ENCODE measurements around the gene ABCC10.
"Not testable (repeated sequence)": the region's sequence is repeated elsewhere in the genome, so short reads cannot be mapped to it uniquely, and the experiment has no call there.

Gene ABCC10

DNA sequence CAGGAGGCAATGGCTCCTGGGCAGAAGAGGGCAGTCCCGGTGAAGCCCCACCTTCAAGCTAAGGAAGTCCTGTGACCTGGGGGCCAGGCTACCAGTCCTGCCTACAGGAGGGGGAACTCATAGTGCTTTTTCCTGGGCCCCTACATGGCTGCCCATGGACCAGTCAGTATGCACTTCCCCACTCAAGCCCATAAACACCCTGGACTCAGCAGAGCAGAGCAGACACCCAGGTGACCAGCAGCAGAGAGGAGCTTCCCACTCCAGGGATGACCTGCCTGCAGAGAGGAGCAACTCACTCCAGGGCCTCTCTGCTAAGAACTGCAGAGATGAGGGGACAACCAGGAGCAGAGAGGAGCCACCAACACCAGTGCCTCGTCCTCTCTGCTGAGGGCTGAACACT is 14.3 kb upstream of the ABCC10 start:
- no peak for DNase-seq

DNA sequence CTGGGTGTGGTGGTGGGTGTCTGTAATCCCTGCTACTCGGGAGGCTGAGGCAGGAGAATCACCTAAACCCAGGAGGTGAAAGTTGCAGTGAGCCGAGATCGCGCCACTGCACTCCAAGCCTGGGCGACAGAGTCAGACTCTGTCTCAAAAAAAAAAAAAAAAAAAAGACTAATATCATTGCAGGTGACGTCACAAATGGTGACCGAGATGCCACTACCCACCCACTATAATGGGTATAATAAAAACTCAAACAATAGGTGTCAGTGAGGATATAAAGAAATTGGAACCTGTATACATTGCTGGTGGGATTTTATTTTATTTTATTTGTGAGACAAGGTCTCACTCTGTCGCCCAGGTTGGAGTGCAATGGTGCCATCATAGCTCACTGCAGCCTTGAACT is 12.1 kb upstream of the ABCC10 start:
- not testable (repeated sequence) for DNase-seq

DNA sequence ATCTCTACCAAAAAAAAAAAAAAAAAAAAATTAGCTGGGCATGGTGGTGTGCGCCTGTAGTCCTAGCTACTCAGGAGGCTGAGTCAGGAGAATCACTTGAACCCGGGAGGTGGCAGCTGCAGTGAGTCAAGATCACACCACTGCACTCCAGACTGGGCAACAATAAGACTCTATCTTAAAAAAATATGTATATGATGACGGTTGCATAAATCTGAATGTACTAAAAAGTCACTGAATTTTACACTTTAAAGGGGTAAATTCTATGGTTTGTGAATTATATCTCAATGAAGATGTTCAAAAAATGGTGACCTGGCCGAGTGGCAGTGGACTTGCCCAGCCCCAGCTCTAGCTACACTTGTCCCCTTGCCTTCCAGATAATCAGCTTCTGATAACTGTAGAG is 10.4 kb upstream of the ABCC10 start:
- DNase-seq, result no peak

DNA sequence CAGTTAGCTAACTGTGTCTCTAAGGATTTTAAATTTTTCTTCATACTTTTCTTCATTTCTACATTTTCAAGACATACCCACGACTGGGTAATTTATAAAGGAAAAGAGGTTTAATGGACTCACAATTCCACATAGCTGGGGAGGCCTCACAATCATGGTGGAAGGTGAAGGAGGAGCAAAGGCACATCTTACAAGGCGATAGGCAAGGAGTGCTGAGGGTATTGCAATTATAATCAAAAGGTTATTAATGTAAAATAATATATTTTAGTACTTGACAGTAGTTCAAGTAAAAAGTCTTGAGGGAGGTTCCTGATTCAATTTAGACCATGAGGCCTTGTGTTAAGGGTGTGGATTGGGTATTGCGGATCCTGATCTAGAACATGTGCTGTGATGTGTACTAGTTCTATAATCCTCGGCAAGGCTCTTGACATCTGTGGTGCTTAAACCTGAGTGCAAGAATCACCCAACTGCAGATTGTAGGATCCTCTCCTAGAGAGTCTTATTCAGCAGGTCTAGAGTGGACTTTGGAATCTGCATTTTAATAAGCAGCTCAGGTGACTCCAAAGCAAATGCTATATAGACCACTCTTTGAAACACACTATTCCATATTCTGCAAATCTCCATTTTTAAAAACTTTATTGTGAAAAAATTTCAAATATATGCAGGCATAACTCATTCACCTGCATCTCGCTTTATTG is 7.2 kb upstream of the ABCC10 start:
- no peak for DNase-seq

DNA sequence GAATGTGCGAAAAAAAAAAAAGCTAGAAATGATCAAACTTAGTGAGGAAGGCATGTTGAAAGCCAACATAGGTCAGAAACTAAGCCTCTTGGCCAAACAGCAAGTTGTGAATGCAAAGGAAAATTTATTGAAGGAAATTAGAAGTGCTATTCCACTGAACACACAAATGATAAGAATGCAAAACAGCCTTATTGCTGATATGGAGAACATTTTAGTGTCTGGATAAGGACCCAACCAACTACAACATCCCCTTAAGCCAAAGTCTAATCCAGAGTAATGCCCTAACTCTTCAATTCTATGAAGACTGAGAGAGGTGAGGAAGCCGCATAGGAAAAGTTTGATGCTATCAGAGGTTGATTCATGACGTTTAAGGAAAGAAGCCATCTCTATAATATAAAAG is 5.5 kb upstream of the ABCC10 start:
- no peak for DNase-seq

- not testable (repeated sequence) for DNase-seq
Measured at GRCh38 chr6:43425083-43425482, 2.3 kb upstream of the ABCC10 start.

DNA sequence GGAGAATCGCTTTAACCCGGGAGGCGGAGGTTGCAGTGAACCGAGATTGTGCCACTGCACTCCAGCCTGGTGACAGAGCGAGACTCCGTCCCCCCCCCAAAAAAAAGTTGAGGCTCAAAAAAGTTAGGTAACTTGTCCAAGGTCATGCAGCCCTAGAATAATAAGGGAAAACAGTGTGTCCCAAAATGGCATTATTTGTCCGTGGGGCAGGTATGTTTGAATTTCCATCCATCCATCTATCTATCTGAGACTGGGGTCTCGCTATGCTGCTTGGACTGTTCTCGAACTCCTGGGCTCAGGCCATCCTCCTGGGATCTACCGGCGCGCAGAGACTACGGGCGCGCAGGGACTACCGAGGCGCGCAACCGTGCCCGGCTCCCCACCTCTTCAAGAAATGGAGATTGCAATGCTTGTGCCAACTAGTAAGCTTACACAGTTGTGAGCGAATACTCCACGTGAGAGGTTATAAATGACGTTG is 374 bp upstream of the ABCC10 start:
- DNase-seq, result no peak

GRCh38 chr6:43428112-43428570 is 800 bp downstream of the ABCC10 start:
- DNase-seq, result peak in 1 of 2 experiments; percentile 43

- no peak for DNase-seq
Measured at GRCh38 chr6:43428874-43429273, 1.5 kb downstream of the ABCC10 start.

- no peak for DNase-seq
Measured at GRCh38 chr6:43432009-43432945, 4.9 kb downstream of the ABCC10 start.

DNA sequence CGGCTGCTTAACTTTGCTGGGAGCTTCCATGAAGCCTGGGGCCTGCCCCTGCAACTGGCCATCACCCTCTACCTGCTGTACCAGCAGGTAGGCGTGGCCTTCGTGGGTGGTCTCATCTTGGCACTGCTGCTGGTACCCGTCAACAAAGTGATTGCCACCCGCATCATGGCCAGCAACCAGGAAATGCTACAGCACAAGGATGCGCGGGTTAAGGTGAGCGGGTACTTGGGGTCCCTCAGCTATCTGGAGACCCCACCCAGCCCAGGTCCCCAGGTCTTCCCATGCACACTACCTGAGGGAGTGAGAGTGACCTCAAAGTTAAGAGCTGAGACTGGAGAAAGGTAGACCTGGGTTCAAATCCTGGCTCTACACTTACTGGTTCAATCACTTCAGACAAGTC is 5.8 kb downstream of the ABCC10 start:
- DNase-seq, result no peak

GRCh38 chr6:43434001-43434840 is 6.9 kb downstream of the ABCC10 start:
- DNase-seq, result no peak

DNA sequence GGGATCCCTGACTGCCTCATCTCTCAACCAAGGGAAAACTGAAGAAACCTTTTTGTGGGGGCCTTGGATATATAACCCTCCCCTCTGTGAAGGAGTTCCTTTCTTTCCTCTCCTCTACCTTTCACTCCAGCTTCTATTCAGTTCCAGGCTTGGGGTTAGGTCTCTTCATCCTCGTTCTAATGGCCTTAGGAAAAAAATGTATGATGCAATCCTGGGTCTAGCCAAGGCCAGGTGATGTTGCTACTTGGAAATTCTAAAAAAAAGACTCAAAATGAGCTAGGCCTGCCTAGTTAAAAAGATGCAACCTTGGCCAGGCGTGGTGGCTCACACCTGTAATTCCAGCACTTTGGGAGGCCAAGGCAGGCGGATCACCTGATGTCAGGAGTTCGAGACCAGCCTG is 7.6 kb downstream of the ABCC10 start:
- DNase-seq, result no peak

GRCh38 chr6:43435682-43436437 is 8.5 kb downstream of the ABCC10 start:
- DNase-seq, result no peak

GRCh38 chr6:43436577-43437282 is 9.4 kb downstream of the ABCC10 start:
- no peak for DNase-seq

- no peak for DNase-seq
Measured at GRCh38 chr6:43437700-43438099, 10.4 kb downstream of the ABCC10 start.

GRCh38 chr6:43442935-43443334 is 15.6 kb downstream of the ABCC10 start:
- no peak for DNase-seq

DNA sequence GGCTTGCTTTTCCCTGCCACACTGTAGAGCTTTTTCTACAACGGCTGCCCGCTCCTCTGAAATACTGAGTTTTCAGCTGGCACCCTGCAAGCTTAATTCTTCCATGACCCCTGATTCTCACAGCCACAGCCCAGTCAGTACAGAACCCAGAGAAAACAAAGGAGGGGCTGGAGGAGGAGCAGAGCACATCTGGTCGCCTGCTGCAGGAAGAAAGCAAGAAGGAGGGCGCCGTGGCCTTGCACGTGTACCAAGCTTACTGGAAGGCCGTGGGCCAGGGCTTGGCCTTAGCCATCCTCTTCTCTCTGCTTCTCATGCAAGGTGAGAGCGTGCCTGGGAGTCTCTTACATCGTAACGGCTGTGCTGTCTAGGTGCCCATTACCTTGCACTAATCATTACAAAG is 16.7 kb downstream of the ABCC10 start:
- no peak for DNase-seq

DNA sequence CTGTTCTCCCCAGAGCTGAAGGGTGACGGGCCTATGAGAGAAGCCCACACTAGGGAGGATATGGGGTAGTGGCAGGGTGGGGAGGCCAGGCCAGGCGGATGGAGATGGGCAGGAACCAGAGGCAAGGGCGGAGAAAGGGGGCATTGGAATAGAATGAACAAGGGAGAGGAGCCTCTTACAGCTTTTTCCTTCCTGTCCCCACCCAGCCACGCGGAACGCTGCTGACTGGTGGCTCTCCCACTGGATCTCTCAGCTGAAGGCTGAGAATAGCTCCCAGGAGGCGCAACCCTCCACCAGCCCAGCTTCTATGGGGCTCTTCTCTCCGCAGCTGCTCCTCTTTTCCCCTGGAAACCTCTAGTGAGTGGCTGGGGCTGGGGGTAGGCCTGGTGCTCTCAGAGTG is 17.2 kb downstream of the ABCC10 start:
- DNase-seq, result no peak

GRCh38 chr6:43445576-43445975 is 18.2 kb downstream of the ABCC10 start:
- no peak for DNase-seq

GRCh38 chr6:43447604-43448003 is 20.3 kb downstream of the ABCC10 start:
- DNase-seq, result no peak

- DNase-seq, result no peak
Measured at GRCh38 chr6:43448916-43449315, 21.6 kb downstream of the ABCC10 start.
